Anterior cingulate cortex (tissue), 58 donors: Measurements from ENCODE around the gene RPTOR.
"Not testable (repeated sequence)": the region's sequence is repeated elsewhere in the genome, so short reads cannot be mapped to it uniquely, and the experiment has no call there.

Source experiments
- DNase-seq, 58 donors: peaks; one replicate each; lab custom pipeline; 2025; lab: John Stamatoyannopoulos, UW

The RPTOR gene

GRCh38 chr17:80862978-80863377, 318.3 kb downstream of the RPTOR start:
- no peak for DNase-seq

- no peak for DNase-seq
Measured at GRCh38 chr17:80863626-80864025, 319.0 kb downstream of the RPTOR start.

GRCh38 chr17:80864751-80865150, 320.1 kb downstream of the RPTOR start:
- DNase-seq = no peak

DNA sequence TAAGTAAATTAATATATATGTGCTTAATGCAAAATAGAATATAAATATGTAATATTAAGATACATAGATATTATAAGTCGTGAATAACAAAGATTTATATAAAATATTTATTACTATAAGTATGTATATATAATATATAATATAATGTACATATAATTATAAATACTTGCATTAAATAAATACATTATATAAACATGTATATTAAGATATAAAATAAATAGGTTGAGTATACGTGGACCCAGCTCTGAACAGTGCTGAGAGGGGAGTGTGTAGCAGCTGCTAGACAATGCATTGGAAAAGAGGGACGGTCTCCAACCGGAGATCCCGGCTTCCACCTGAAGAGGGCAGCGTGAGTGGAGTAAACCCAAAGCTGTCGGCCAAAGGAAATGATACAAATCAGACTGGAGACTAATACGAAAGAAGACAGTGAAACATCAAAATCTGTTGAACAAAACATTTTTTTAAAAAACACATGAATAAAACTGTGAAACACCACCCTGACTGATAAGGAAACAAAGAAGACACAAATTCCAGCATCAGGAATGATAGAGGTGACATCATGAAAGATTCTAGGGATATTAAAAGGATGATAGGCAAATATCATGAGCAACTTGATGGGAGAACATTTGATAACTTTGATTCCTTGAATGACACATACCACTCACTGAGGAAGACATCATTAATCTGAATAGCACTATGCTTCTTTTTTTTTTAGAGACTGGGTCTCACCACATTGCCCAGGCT, 321.6 kb downstream of the RPTOR start:
- peak in 39 of 58 donors; percentile 3 to 63 (median 33) for DNase-seq

DNA sequence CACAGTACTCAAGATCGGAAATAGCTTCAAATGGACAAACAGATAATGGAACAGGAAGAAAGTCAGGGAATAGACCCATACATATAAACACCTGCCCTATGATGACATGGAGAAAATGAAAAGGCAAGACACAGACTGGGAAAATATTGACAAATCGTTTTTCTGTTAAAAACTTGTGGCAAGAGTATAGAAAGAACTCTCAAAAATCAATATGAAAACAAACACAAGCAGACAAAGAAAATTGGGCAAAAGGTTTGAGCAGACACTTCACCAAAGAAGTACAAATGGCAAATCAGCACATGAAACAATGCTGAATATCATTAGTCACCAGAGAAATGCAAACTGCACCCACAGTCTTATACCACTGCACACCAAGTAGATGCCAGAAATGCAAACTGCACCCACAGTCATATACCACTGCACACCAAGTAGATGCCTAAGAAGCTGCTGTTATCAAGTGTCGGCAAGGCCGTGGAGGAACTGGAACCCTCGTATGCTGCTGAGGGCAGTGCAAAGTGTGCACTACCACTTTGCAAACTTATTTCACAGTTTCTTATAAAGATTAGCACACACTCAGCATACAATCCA, 323.5 kb downstream of the RPTOR start:
- DNase-seq = no peak

DNA sequence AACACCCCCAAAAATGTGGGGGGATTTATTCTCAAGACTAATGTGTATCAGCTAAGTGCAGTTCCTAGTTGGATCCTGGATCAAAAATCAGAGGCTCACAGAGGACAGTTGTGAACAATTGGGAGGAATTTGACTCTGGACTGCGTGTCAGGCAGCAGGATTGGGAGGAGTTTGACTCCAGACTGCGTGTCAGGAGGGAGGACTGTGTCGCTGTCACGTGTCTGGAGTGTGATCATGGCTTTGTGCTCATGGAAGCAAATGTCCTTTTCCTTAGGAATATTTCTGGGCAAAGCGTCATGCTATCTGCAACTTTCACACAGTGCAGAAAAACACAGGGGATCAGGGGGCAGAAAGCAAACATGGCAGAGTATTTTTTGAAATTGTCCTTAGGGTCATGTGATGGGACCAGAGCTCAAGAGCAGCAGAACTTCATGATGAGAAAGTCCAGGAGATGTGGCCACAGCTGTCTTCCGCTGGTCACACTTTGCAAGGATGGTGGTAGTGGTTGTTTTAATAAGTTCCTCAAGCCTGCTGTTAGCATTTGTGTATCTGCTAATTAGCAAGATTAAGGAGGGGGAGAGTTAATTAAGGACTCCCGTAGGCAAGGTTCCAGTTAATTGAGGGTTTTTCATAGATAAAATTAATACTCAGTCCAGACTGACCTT, 325.0 kb downstream of the RPTOR start:
- DNase-seq = no peak

- no peak for DNase-seq
Measured at GRCh38 chr17:80870401-80870800, 325.8 kb downstream of the RPTOR start.

GRCh38 chr17:80871341-80871740, 326.7 kb downstream of the RPTOR start:
- no peak for DNase-seq

DNA sequence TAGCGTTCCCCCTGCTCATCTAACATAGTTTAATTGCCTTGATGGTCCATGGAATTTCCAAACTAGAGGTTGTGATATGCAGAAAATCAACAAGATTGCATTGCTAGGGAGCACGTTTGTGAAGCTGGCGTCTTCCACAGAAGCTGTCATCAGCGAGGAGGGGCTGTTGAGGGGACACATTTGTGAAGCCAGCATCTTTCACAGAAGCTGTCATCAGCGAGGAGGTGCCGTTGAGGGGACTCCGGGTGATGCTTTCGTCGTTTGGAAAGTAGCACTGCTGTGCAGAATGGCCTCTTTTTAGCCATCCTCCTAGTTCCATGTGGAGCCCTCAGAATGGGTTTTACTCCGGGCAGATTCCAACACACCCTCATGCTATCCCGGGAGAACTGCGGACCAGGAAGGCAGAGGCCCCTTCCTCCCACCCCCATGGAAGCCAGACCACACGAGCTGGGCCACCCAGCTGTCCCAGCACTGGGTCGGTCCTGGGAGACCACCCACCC, 327.4 kb downstream of the RPTOR start:
- DNase-seq = no peak

- no peak for DNase-seq
Measured at GRCh38 chr17:80872501-80873306, 328.1 kb downstream of the RPTOR start.

DNA sequence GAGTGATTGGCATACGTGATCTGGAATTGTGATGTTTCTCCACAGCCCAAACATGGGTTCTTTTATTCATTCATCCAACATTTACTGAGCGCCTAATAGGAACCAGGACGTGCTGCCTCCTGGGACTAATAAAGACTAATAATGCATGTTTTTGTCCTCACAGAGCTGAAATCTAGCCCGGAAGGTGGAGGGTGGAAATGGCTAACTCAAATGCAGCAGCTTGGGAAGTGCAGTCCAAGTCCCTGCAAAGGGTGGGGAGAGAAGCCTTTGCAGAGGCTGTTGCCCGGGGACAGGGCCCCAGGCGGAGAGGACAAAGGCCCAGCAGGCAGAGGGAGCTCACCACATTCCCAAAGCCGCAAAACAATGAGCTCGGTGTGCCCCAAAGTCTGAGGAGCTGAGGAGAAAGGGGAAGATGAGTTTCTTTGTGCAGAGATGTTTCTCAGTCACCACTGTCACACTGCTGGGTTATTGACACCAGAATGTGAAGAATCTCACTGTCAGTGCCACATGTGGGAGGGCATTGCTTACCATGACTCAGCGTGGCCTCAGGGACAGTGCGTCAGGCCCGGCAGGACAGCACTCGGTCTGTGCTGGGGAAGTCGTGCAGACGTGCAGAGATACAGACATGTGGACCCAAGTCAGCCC, 328.8 kb downstream of the RPTOR start:
- DNase-seq = peak in 30 of 58 donors; percentile 7 to 73 (median 45)

DNA sequence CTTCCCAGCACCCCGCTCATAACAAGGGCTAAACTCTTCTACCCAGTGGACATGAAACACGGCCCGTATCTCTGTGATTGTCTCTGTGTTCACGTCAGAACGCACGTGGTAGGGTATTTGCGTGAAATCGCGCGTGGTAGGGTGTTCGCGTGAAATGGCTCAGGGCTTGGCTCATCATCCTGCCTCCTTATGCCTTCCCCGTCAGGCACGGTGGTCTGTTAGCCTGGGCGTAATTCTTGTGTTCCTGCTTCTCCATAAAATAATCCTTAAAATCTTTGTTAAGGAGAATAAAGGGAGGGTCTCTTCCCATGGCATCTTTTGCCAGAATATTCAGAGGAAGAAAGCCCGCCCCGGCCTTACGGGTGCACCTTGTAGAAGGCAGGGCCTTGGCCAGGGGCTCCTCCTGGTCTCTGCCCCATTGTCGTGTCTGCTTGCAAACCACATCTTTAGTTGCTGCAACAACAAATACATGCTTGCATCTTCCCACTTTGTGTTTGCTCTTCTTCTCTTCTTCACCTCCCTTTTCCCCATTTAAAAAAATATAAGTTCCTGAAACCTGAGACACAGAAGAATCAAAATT, 330.3 kb downstream of the RPTOR start:
- no peak for DNase-seq

- not testable (repeated sequence) for DNase-seq
Measured at GRCh38 chr17:80875480-80875995, 330.9 kb downstream of the RPTOR start.

DNA sequence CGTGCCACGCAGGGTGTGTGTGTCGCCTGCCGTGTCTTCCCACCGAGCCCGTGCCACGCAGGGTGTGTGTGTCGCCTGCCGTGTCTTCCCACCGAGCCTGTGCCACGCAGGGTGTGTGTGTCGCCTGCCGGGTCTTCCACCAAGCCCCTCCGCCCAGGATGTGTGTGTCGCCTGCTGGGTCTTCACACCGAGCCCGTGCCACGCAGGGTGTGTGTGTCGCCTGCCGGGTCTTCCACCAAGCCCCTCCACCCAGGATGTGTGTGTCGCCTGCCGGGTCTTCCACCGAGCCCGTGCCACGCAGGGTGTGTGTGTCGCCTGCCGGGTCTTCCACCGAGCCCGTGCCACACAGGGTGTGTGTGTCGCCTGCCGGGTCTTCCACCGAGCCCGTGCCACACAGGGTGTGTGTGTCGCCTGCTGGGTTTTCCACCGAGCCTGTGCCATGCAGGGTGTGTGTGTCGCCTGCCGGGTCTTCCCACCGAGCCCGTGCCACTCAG, 331.9 kb downstream of the RPTOR start:
- not testable (repeated sequence) for DNase-seq

GRCh38 chr17:80876950-80877728, 332.5 kb downstream of the RPTOR start:
- DNase-seq = no peak

DNA sequence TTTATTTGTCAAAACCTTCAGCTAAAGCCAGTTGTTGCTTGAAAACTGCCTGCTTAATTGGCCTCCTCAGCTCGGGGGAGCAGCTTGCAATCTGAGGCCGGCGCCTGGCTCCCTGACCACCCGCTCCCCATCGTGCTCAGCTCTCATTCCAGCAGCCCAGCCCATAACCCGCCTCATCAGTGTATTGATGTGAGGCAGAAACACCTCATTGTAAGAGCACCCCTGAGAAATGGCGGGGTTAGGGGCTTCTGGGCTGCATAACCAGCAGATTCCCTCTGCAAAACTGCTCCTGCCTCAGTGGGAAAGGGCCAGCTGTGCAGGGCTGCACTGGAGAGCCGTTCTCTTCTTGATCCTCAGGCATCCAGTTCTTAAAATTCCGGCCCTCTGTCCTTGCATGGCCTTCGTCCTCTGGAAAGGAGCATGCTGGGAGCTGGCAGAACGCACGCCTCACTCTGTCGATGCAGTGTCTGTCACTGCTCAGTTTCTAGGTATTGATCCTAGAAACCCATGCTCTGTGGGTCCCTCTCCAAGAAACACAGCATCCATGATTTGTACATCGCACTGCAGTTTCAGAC, 333.2 kb downstream of the RPTOR start:
- no peak for DNase-seq

DNA sequence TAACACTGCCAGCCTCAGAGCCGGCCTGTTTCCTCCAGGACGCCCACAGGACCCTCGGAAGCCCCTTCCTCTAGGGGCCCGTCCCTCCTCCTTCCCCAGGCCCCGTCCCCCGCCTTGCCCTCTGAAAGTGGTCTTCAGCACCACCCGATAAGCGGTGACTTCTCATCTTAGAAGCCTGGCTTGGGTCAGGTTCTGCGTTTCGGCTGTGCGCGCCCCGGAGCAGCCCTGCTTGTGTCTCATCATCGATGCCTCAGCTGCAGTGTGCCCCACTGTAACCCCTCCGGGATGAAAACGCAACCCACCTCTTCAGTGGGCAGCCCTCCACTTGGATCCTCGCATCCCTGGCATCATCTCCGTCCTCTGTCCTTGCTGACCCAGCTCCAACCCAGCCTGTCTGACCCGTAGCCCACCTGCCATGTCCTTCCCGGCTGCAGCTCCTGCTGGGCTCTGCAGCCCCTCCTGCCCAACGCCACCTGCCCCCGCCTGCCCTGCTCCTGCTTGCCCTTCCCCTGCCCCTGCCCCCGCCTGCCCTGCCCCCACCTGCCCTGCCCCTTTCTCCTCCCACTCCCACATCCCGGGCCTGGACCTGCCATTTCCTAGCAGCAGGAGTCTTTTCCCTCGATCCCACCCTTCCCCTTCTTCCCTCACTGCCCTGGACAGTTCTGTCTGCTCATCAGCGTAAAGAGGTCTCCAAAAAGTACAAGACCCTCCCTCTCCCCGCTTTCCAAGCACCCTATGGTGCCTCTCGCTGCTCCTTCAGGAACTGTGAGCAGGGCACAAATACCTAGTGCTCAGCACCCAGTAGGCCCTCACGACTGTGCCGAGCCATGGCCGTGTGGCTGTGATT, 334.5 kb downstream of the RPTOR start:
- no peak for DNase-seq
